ENCODE measurements around the gene ZNF521. TPM values are rescaled to one million over a fixed set of nuclear protein-coding genes. Genes with fewer than 3 reads are reported as not detected.

The ZNF521 gene
- 68.4 TPM for polyA plus RNA-seq (2013, experiment 1 of 2)
- 71.0 TPM for polyA plus RNA-seq (2013, experiment 2 of 2)

DNA sequence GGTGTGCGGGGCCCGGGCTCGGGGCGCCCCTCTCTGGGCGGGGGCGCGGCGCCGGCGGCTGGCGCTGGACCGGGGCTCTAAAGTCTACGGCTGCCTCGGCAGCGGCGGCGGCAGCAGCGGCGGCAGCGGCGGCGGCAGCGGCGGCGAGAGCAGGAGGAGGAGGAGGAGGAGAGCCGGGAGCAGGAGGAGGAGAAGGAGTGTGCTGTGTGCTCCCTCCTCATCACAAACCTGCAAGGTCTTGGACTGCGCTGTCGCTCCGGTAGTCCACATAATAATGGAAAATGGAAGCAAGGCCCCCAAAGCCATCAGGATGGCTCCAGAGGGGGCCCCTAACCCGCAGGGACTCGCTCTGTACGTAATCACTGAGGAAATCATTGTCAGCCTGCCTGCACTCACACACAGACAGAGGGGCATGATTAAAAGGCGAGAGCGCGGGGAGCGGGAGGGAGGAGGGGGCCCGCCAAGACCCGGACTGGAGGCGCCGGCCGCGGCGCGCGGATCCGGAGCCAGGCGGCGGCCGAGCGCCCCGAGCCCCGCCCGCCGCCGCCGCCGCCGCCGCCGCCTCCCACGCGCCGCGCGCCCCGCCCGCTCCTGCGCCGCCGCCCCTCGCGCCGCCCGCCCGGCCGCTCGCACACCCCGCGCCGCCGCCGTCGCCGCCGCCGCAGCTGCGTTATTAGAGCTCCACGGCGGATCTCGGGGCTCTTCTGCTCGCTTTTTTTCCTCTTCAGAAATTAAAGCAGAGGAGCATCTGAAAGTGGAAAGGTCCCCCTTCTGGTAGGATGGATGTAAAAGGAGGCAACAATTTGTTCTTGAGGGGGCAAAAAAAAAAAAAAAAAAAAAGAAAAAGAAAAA is at the start of gene ZNF521:
TSS of gene ZNF521 (minus strand) at position 390 of the 852 bp plus-strand sequence. CDS start 1,220 bp downstream, outside the sequence.
- H4K91ac ChIP-seq (ENCODE audit: low read depth, low read length, poor library complexity) = no peak within 1 kb of the TSS
- peak within 1 kb of the TSS; percentile 99 for H3K23ac ChIP-seq (ENCODE audit: low read depth, low read length, poor library complexity)
- peak within 1 kb of the TSS; percentile 97 for H3K27ac ChIP-seq (replicated peaks; ENCODE audit: low read length)
- H3K9me3 ChIP-seq (replicated peaks in 1 of 2; ENCODE audit: control insufficient read depth in 2 of 2, insufficient read depth in 1 of 2, low read depth in 1 of 2, low read length in 2 of 2) = no peaks in the 10 kb centered on the region
- H3K27me3 ChIP-seq (ENCODE audit: control insufficient read depth in 3 of 3, insufficient read depth in 3 of 3, low read depth in 1 of 3, low read length in 3 of 3) = no peaks in the 10 kb centered on the region
- peak within 1 kb of the TSS; percentile 26 for H2BK15ac ChIP-seq (ENCODE audit: low read length)
- peak within 1 kb of the TSS; percentile 100 for H3K18ac ChIP-seq (ENCODE audit: low read length)
- H3K4me2 ChIP-seq (ENCODE audit: insufficient read depth, low read length, poor library complexity, severe bottlenecking) = peak within 1 kb of the TSS; percentile 52
- no peaks in the 10 kb centered on the region for H3K36me3 ChIP-seq (replicated peaks in 1 of 2; ENCODE audit: control insufficient read depth in 2 of 2, insufficient read depth in 2 of 2, low read length in 2 of 2)
- peak within 1 kb of the TSS; percentile 78 for H2AFZ ChIP-seq (ENCODE audit: low read length)
- peak within 1 kb of the TSS; percentile 96 for H2AK5ac ChIP-seq (ENCODE audit: low read depth, low read length)
- peak within 1 kb of the TSS; percentile 91 for H3K9ac ChIP-seq (ENCODE audit: low read depth, low read length, poor library complexity)
- peaks cover 2% of the 10 kb centered on the region for H3K79me1 ChIP-seq (ENCODE audit: low read depth, low read length)
- no peak within 1 kb of the TSS for H3K4ac ChIP-seq (ENCODE audit: low read length)
- DNase-seq (ENCODE audit: low spot score) = peak; percentile 95
- no CpG with 5 or more reads among the region's 91 CpGs for WGBS, 2 donors (ENCODE audit: extremely low coverage in 2 of 2, insufficient read length in 2 of 2, insufficient replicate concordance in 1 of 2)
- no peak within 1 kb of the TSS for H2BK12ac ChIP-seq (ENCODE audit: low read length)
- peak within 1 kb of the TSS; percentile 91 for H2BK120ac ChIP-seq (ENCODE audit: low read depth, low read length)
- H3K4me3 ChIP-seq (ENCODE audit: low read length in 2 of 2) = peak within 1 kb of the TSS; percentile 76 to 100
- no peak within 1 kb of the TSS for H3K14ac ChIP-seq (ENCODE audit: low read length)
- no peak within 1 kb of the TSS for H4K8ac ChIP-seq (ENCODE audit: low read depth, low read length)
- H3K4me1 ChIP-seq (ENCODE audit: control insufficient read depth in 2 of 2, insufficient read depth in 1 of 2, low read depth in 1 of 2, low read length in 2 of 2) = peaks cover 2 to 20% of the 10 kb centered on the region in 2 donors
- H2BK5ac ChIP-seq (ENCODE audit: low read length) = peak within 1 kb of the TSS; percentile 99

DNA sequence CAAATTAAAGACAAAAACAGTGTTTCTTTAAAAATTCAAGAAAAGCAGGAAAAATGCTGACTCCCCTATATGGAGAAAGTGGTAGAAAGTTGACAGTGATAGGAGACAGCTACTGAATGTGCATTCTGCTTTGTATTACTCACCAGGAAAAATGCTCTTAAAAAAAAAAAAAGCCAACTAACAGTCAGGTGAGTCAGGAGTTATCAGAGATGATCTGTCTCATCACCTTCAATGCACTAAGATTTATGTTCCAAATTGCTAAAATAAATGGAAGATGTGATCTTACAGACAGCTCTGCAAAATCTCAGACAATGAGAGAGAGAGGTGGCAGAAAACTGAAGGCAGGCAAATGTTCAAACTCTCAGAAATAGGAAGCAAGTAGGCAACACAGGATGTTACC is 47.6 kb upstream of the ZNF521 start:
- Histone ChIP-seq H3K18ac (ENCODE audit: low read length) (no peak overlapping the region), H3K27me3 (ENCODE audit: control insufficient read depth in 3 of 3, insufficient read depth in 3 of 3, low read depth in 1 of 3, low read length in 3 of 3) (no peaks in the 10 kb centered on the region), H3K14ac (ENCODE audit: low read length) (no peak overlapping the region), H2AK5ac (ENCODE audit: low read depth, low read length) (no peak overlapping the region), H4K91ac (ENCODE audit: low read depth, low read length, poor library complexity) (no peak overlapping the region), H3K4ac (ENCODE audit: low read length) (no peak overlapping the region), H2BK5ac (ENCODE audit: low read length) (no peak overlapping the region), H2BK120ac (ENCODE audit: low read depth, low read length) (no peak overlapping the region), H3K27ac (replicated peaks; ENCODE audit: low read length) (no peak overlapping the region), H2BK12ac (ENCODE audit: low read length) (no peak overlapping the region), H3K36me3 (replicated peaks in 1 of 2; ENCODE audit: control insufficient read depth in 2 of 2, insufficient read depth in 2 of 2, low read length in 2 of 2) (no peaks in the 10 kb centered on the region), H3K23ac (ENCODE audit: low read depth, low read length, poor library complexity) (no peak overlapping the region), H3K9ac (ENCODE audit: low read depth, low read length, poor library complexity) (no peak overlapping the region), H4K8ac (ENCODE audit: low read depth, low read length) (no peak overlapping the region), H3K9me3 (replicated peaks in 1 of 2; ENCODE audit: control insufficient read depth in 2 of 2, insufficient read depth in 1 of 2, low read depth in 1 of 2, low read length in 2 of 2) (peaks cover 0 to 2% of the 10 kb centered on the region in 2 donors), H3K4me3 (ENCODE audit: low read length in 2 of 2) (no peak overlapping the region), H2AFZ (ENCODE audit: low read length) (no peak overlapping the region), H2BK15ac (ENCODE audit: low read length) (no peak overlapping the region), H3K4me1 (ENCODE audit: control insufficient read depth in 2 of 2, insufficient read depth in 1 of 2, low read depth in 1 of 2, low read length in 2 of 2) (no peaks in the 10 kb centered on the region), H3K4me2 (ENCODE audit: insufficient read depth, low read length, poor library complexity, severe bottlenecking) (no peak overlapping the region), H3K79me1 (ENCODE audit: low read depth, low read length) (no peaks in the 10 kb centered on the region)
- DNase-seq (ENCODE audit: low spot score) = no peak

GRCh38 chr18:25392192-25392591 is 40.2 kb upstream of the ZNF521 start:
- Histone ChIP-seq H3K79me1 (ENCODE audit: low read depth, low read length) (no peaks in the 10 kb centered on the region), H3K9ac (ENCODE audit: low read depth, low read length, poor library complexity) (no peak overlapping the region), H3K4me1 (ENCODE audit: control insufficient read depth in 2 of 2, insufficient read depth in 1 of 2, low read depth in 1 of 2, low read length in 2 of 2) (no peaks in the 10 kb centered on the region), H2BK5ac (ENCODE audit: low read length) (no peak overlapping the region), H3K4me2 (ENCODE audit: insufficient read depth, low read length, poor library complexity, severe bottlenecking) (no peak overlapping the region), H4K8ac (ENCODE audit: low read depth, low read length) (no peak overlapping the region), H3K4me3 (ENCODE audit: low read length in 2 of 2) (no peak overlapping the region), H4K91ac (ENCODE audit: low read depth, low read length, poor library complexity) (no peak overlapping the region), H3K14ac (ENCODE audit: low read length) (no peak overlapping the region), H2BK15ac (ENCODE audit: low read length) (no peak overlapping the region), H2BK12ac (ENCODE audit: low read length) (no peak overlapping the region), H2BK120ac (ENCODE audit: low read depth, low read length) (no peak overlapping the region), H3K9me3 (replicated peaks in 1 of 2; ENCODE audit: control insufficient read depth in 2 of 2, insufficient read depth in 1 of 2, low read depth in 1 of 2, low read length in 2 of 2) (peaks cover 0 to 7% of the 10 kb centered on the region in 2 donors), H3K4ac (ENCODE audit: low read length) (no peak overlapping the region), H2AK5ac (ENCODE audit: low read depth, low read length) (no peak overlapping the region), H3K36me3 (replicated peaks in 1 of 2; ENCODE audit: control insufficient read depth in 2 of 2, insufficient read depth in 2 of 2, low read length in 2 of 2) (no peaks in the 10 kb centered on the region), H3K18ac (ENCODE audit: low read length) (no peak overlapping the region), H3K23ac (ENCODE audit: low read depth, low read length, poor library complexity) (no peak overlapping the region), H2AFZ (ENCODE audit: low read length) (no peak overlapping the region), H3K27ac (replicated peaks; ENCODE audit: low read length) (no peak overlapping the region), H3K27me3 (ENCODE audit: control insufficient read depth in 3 of 3, insufficient read depth in 3 of 3, low read depth in 1 of 3, low read length in 3 of 3) (no peaks in the 10 kb centered on the region)
- DNase-seq (ENCODE audit: low spot score) = no peak

DNA sequence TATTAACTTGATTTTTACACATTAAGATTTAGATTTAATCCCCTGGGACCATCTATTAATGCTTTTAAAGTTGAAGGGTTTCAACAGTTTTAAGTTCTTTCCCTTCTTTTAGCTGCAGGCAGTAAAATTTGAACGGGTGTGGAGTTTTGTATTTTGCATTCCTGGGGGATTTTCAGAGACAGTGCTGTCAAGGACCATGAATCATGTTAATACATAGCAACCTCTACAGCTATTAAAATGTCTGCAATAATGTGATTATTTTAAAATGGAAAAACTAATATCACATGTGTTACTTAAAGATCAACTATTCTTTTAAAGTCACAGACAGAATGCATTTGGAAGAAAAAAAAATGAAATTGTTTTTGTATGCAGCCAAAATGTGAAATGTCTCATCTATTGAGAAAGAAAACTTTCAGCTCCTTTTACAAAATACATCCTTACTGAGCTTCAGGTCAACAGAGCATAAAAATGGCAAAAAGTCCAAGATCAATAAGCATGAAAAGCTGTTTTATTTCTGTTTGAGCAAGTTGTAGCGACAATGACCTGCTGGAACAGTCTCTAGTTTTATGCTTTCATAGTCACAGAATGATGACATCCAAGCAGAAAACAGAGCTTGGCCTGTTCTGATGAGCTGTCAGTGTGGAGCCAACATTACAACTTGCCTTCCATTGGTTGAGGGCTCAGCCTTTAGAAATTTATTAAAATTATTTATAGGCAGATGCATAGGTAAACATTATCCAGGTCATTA is 21.6 kb upstream of the ZNF521 start:
- no peaks in the 10 kb centered on the region for H3K27me3 ChIP-seq (ENCODE audit: control insufficient read depth in 3 of 3, insufficient read depth in 3 of 3, low read depth in 1 of 3, low read length in 3 of 3)
- no peak overlapping the region for H3K4ac ChIP-seq (ENCODE audit: low read length)
- H3K23ac ChIP-seq (ENCODE audit: low read depth, low read length, poor library complexity) = no peak overlapping the region
- no peak overlapping the region for H3K4me2 ChIP-seq (ENCODE audit: insufficient read depth, low read length, poor library complexity, severe bottlenecking)
- H4K91ac ChIP-seq (ENCODE audit: low read depth, low read length, poor library complexity) = no peak overlapping the region
- no peaks in the 10 kb centered on the region for H3K36me3 ChIP-seq (replicated peaks in 1 of 2; ENCODE audit: control insufficient read depth in 2 of 2, insufficient read depth in 2 of 2, low read length in 2 of 2)
- peak overlapping the region; percentile 67 for H2AFZ ChIP-seq (ENCODE audit: low read length)
- no peaks in the 10 kb centered on the region for H3K79me1 ChIP-seq (ENCODE audit: low read depth, low read length)
- peaks cover 0 to 1% of the 10 kb centered on the region in 2 donors for H3K9me3 ChIP-seq (replicated peaks in 1 of 2; ENCODE audit: control insufficient read depth in 2 of 2, insufficient read depth in 1 of 2, low read depth in 1 of 2, low read length in 2 of 2)
- H2BK15ac ChIP-seq (ENCODE audit: low read length) = no peak overlapping the region
- no peak overlapping the region for H3K9ac ChIP-seq (ENCODE audit: low read depth, low read length, poor library complexity)
- no peak overlapping the region for H2BK5ac ChIP-seq (ENCODE audit: low read length)
- no peak overlapping the region for H3K14ac ChIP-seq (ENCODE audit: low read length)
- H3K4me1 ChIP-seq (ENCODE audit: control insufficient read depth in 2 of 2, insufficient read depth in 1 of 2, low read depth in 1 of 2, low read length in 2 of 2) = peaks cover 6 to 8% of the 10 kb centered on the region in 2 donors
- WGBS, 2 donors (ENCODE audit: extremely low coverage in 2 of 2, insufficient read length in 2 of 2, insufficient replicate concordance in 1 of 2) = no CpG with 5 or more reads among the region's 2 CpGs
- H4K8ac ChIP-seq (ENCODE audit: low read depth, low read length) = no peak overlapping the region
- no peak overlapping the region for H2BK12ac ChIP-seq (ENCODE audit: low read length)
- H3K27ac ChIP-seq (replicated peaks; ENCODE audit: low read length) = no peak overlapping the region
- no peak overlapping the region for H3K4me3 ChIP-seq (ENCODE audit: low read length in 2 of 2)
- H2AK5ac ChIP-seq (ENCODE audit: low read depth, low read length) = no peak overlapping the region
- H3K18ac ChIP-seq (ENCODE audit: low read length) = no peak overlapping the region
- DNase-seq (ENCODE audit: low spot score) = no peak
- H2BK120ac ChIP-seq (ENCODE audit: low read depth, low read length) = no peak overlapping the region
